SK-N-MC (cell line): ENCODE results near the gene KRTAP2-3.

Experiments
- DNase-seq: peaks from one replicate; pipeline ENCODE4 v3.0.0-alpha.2; 2011; ENCODE audit warnings: low read depth, low spot score
- H3K27ac ChIP-seq: fragments of 200-600 bp; sonication (generic); 2 replicates; pipeline ENCODE4 v1.5.1; 2016; ENCODE audit warnings: mixed run types
- H3K36me3 ChIP-seq: fragments of 200-600 bp; sonication (generic); 2 replicates; pipeline ENCODE4 v1.6.1; 2017; ENCODE audit warnings: antibody characterized with exemption, low read length, mixed read lengths; ENCODE audit not compliant: insufficient read depth
- H3K4me3 ChIP-seq: fragments of 200-600 bp; sonication (generic); 2 replicates; pipeline ENCODE4 v1.5.1; 2016
- H3K9ac ChIP-seq: fragments of 200-600 bp; sonication (generic); 2 replicates; pipeline ENCODE4 v1.8.0; 2017; ENCODE audit warnings: mixed run types, mixed read lengths; ENCODE audit not compliant: insufficient read length
- H3K9me3 ChIP-seq: fragments of 200-600 bp; sonication (generic); 2 replicates; pipeline ENCODE4 v1.6.1; 2017; ENCODE audit warnings: low read depth, mild to moderate bottlenecking, antibody characterized with exemption, low read length, moderate library complexity, mixed read lengths
- EZH2 ChIP-seq: fragments of 200-600 bp; sonication (generic); IDR thresholded peaks from one replicate; pipeline ENCODE4 v1.6.1; 2017; ENCODE audit warnings: antibody characterized with exemption
- FOXP2 ChIP-seq: optimal IDR thresholded peaks from 2 replicates; pipeline ENCODE3; 2011; ENCODE audit warnings: mild to moderate bottlenecking, moderate library complexity; ENCODE audit not compliant: insufficient read depth; ENCODE audit errors: extremely low read length, control extremely low read depth
- POLR2AphosphoS5 ChIP-seq: IDR thresholded peaks from 2 replicates; pipeline ENCODE4 v1.6.1; 2012; ENCODE audit warnings: mild to moderate bottlenecking, low read depth, low read length, borderline replicate concordance

The KRTAP2-3 gene

GRCh38 chr17:41009301-41009760 is 50.6 kb downstream of the KRTAP2-3 start:
- H3K4me3 ChIP-seq: no peak overlapping the region
- no peaks in the 10 kb centered on the region for H3K36me3 ChIP-seq
- TF ChIP-seq FOXP2 (no peak), EZH2 (no peak), POLR2AphosphoS5 (no peak)
- DNase-seq: no peak
- no peaks in the 10 kb centered on the region for H3K9me3 ChIP-seq
- H3K9ac ChIP-seq: no peak overlapping the region
- peak overlapping the region; percentile 56; the same call in 1 of the 2 replicates for H3K27ac ChIP-seq
